Endometrial microvascular endothelial cells (primary cell): Measurements from ENCODE around the gene GRSF1. TPM values are rescaled to one million over a fixed set of nuclear protein-coding genes. Genes with fewer than 3 reads are reported as not detected.
"Not testable (repeated sequence)": the region's sequence is repeated elsewhere in the genome, so short reads cannot be mapped to it uniquely, and the experiment has no call there.

ENCODE experiments used
- in situ Hi-C: cut with HindIII; loops from 2 replicates; pipeline ENCODE4 v1.10.0; 2017; ENCODE audit warnings: low sequenced_read_pairs, low pct_unique_long_range_greater_than_20kb; ENCODE audit errors: inconsistent ontology term
- total RNA-seq: library from RNA; depleted of rRNA; stranded (reverse); fragments of >200 nt; gene quantifications from one replicate; pipeline ENCODE4 v1.2.3, GENCODE V29; 2015; ENCODE audit errors: inconsistent ontology term

GRSF1 gene, protein sequence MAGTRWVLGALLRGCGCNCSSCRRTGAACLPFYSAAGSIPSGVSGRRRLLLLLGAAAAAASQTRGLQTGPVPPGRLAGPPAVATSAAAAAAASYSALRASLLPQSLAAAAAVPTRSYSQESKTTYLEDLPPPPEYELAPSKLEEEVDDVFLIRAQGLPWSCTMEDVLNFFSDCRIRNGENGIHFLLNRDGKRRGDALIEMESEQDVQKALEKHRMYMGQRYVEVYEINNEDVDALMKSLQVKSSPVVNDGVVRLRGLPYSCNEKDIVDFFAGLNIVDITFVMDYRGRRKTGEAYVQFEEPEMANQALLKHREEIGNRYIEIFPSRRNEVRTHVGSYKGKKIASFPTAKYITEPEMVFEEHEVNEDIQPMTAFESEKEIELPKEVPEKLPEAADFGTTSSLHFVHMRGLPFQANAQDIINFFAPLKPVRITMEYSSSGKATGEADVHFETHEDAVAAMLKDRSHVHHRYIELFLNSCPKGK
- 67.6 TPM for total RNA-seq

DNA sequence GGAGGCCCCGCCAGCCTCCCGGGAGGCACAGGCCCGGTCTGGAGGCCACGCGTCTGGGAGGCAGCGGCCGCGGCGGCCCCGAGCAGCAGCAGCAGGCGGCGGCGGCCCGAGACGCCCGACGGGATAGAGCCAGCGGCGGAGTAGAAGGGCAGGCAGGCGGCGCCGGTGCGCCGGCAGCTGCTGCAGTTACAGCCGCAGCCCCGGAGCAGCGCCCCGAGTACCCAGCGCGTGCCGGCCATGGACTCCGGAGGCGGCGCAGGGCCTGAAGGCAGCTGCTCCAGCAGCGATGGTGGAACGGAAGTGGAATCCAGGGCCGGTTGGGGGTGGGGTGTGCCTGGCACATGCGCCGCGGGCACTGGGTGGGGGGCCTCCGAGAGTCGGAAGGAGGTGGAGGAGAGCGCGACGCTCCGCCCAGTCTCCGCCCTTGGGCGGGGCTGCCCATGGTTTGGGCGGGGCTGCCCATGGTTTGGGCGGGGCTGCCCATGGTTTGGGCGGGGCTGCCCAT, at the start of gene GRSF1:
GRSF1 (minus strand) TSS at position 302 of the 505 bp plus-strand sequence; CDS start at position 239, 63 bp downstream.
- in situ Hi-C loops, result no loop called here

DNA sequence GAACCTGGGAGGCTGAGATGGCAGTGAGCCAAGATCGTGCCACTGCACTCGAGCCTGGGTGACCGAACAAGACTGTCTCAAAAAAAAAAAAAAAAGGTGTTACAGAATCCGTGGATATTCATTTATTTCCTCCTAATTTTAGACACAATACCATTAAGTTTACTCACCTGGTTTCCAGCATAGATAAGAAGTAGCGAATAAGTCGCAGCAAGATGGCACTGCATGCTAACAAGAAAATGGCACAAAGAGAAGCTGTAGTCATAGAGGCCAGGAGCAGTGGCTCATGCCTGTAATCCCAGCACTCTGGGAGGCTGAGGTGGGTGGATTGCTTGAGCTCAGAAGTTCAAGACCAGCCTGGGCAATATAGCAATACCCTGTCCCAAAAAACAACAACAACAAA, 45.5 kb upstream of the GRSF1 start:
- in situ Hi-C loops, result no loop called here

DNA sequence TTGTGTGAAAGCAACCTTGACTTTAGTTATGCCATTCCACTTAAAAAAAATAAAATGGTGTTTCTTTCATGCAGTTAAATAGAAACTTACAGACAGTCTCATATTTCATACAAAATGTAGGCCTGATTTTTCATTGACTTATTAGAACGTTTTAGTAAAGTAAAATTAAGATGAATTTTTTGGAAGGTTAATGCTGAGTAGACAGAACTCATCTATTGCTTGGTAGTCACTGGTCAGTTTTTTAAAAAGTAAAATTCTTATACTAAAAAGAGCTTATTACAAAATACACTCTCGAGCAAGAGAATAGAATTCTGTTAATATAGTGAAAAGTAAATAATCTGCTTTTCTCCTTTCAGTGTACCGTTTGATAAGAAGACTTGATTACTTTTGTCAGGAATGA, 41.0 kb upstream of the GRSF1 start:
- in situ Hi-C loops, result no loop called here

DNA sequence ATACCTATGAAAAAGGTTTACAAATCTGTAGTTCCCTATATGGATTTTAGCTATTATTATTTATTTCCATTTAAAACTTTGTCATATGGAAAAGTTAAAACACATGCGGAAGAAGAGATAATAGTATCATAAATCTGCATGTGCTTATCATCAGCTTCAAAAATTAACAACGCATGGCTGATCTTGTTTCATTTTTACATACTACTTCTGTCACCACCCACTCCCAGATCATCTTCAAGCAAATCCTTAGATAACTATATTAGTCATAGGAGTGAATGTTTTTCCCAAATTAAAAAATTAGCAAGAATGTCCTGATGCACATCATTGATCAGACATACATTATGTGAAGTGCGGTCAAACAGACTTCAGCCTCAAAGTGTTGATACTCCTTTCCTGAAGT, 37.9 kb upstream of the GRSF1 start:
- in situ Hi-C loops, result no loop called here

DNA sequence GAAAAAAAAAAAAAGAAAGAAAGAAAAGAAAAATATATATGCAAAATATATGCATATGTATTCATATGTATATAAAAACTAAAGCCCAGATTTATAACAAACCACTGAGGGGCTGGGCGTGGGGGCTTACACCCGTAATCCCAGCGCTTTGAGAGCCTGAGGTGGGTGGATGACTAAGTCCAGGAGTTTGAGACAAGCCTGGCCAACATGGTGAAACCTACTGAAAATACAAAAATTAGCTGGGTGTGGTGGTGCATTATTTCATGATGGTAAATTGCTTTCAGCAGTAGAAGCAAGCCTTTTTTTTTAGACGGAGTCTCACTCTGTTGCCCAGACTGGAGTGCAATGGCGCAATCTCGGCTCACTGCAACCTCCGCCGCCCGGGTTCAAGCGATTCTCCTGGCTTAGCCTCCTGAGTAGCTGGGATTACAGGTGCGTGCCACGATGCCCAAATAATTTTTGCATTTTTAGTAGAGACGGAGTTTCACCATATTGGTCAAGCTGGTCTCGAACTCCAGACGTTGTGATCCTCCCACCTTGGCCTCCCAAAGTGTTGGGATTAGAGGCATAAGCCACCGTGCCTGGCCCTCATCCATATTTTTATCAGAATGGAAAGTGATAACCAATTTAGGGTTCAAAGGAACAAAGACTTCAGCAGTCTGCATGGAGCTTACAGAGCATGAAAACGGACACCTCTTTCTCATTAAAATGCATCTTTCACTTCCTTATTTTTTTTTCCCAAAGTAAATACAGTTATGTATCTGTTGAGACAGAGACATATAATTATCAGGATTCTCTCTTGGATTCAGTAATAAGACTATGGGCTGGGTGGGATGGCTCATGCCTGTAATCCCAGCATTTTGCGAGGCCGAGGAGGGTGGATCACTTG, 34.8 kb upstream of the GRSF1 start:
- in situ Hi-C loops, result no loop called here

DNA sequence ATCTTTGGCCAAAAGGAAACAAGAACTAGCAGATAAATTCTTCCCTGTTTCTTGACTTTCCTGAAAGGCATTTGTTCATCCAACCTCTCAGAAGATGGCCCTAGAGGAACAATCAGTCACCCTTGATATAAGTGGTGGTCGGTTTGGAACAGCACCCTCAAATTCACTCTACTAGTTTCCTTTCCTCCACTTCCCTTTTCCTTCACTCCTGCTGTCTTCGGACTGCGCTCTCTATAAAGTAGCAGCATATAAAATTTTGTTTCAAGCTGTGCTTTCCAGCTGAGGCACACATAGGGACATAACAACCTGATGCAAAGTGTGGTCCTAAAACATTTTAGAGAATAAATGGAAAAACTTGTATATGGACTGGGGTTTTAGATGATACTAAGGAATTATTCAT, 33.5 kb upstream of the GRSF1 start:
- in situ Hi-C loops, result no loop called here

DNA sequence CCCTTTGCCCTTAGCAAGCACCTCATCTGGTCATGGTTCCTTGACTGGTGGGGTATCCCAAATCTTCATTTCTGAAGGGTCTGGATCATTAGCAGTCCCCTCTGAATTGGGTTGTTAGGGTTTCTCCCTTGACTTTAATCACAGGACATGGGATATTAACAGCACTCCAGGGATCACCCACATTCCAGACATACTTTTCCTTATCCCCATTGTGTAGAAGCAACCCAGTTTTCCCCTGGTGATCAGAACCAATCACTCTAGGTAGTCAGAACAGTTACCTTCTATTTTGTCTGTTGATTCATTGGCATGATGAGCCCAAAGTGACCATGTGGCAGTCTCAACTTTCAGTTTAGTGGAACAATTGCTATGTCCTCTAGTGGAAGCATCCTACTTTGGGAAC, 29.1 kb upstream of the GRSF1 start:
- in situ Hi-C loops, result no loop called here

DNA sequence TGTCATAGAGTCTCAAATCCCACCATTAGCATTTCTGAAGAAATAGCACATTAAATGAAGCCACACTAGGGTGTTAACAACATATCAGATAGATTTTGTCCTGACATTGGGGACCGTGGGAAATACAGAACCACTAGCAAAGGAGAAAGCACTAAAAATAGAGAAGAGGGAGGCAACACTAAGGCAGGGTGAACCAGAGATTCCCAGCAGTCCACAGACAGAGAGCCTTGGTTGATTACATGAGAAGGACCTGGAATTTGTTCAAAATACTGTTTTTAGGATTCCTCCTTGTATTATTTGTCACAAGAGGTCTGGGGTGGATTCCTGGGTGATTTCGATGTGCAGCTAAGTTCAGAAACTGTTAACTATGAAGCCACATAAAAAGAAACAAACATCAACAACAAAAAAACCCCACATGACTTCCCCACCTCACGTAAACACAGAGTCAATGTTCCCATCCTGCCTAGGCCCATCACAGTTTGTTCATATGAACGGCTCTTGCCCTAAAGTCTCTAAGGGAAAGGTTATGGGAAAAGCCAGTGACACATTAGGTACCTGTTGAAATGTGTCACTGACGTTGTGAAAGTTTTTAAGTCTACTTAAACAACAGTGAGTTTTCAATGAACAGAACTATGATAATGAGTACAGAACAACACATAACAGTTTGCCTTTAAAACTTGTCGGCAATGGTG, 23.6 kb upstream of the GRSF1 start:
- in situ Hi-C loops, result no loop called here

DNA sequence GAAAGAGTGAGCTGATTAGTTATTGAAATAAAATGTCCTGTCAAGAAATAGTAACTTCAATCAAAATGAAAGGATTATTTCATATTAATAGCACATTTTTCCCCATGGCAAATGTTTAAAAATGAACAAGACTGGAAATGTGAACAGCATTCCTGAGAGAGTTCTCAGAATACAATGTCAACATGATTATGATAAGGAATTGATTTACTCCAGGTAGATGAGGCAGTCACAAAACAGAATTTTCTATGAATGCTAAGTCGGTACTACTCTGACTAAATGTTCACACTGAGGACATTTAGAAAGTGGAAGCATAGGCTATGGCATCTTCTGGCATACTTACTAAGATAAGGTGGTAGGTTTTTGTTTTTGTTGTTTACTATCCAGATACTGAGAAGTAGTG, 19.4 kb upstream of the GRSF1 start:
- in situ Hi-C loops, result no loop called here

DNA sequence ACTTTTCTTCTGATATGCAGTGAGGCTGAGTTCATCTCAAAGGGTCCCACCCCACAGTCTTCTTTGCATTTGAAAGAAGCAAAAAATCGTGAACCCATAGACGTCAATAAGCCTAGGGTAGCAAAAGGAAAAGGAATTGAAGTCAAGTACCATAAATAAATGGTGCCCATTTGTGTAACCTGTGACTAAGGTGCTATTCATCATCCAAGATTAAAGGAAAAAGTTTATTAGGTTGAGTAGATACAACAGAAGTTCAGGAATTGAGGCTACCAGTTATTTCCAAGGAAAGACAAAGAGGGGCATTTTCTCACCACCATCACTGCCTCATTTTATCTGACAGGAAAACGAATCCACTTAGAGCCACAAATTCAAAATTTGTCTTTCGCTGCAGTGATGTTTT, 18.8 kb upstream of the GRSF1 start:
- in situ Hi-C loops, result no loop called here

DNA sequence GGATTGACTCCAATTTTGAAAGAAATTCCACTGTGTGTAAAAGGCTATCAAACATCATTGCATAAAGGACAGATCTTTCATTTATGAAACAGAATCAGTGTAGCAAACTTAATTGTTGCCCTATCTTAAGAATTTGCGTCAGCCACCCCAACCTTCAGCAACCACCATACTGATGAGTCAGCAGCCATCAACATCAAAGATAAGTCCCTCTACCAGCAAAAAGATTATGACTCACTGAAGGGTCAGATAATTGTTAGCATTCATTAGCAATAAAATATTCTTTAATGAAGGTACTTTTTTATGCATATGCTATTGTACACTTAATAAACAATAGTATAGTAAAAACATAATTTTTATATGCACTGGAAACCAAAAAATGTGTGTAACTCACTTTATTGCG, 15.8 kb upstream of the GRSF1 start:
- in situ Hi-C loops, result no loop called here

DNA sequence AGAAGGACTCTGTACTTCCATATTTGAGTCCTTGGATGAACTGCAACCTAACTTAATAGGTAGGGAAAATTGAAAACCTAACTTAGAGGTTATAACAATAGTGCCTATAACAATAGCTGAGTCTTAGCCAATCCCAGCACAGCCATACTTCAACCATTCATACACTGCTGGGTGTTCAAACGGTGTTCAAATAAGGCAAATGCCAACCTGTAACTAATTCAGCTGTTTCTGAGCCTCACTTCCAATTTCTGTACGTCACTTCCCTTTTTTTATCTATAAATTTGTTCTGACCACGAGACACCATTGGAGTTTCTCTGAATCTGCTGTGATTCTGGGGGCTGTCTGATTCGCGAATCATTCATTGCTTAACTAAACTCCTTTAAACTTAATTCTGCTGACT, 9.6 kb upstream of the GRSF1 start:
- in situ Hi-C loops, result no loop called here

DNA sequence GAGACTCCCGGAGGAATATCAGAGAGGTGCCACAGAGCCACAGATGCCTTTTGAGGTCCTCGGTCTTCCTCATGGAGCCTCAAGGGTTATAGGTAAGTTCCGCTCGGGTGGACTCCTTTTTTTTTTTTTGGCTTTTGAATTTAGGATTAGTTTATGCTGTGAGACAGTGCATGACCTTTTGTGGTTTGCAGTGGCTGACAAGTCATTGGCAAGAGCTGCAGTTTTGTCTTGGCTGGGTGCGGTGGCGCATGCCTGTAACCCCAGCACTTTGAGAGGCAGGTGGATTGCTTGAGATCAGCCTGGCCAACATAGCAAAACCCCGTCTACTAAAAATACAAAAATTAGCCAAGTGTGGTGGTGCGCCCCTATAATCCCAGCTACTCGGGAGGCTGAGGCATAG, 4.5 kb upstream of the GRSF1 start:
- in situ Hi-C loops, result no loop called here

DNA sequence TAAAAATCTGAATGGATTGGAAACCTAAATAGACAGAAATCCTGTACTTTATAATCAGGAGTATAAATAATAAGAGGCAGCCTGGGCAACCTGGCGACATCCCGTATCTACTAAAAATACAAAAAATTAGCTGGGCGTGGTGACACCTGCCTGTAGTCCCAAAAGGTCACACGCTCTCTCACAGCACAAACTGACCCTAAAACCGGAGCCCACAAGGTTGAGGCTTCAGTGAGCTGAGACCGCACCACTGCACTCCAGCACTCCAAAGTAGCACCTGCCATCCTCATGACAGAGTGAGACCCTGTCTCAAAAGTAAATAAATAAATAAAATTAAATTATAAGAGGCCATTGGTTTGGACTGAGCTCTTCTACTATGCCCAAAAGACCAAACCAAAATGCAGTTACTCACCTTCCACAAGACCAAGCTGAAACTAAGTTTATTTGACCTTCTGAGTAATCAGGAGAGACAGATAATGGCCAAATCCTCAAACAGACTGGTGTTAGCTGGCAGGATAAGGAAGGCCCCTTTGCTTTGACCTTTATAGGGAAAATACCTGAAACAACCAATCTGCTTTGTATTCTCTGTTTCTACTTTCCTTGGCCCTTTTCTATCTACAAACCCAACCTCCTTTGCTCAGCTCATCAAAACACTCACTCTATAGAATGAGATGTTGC, 3.2 kb upstream of the GRSF1 start:
- in situ Hi-C loops, result no loop called here

DNA sequence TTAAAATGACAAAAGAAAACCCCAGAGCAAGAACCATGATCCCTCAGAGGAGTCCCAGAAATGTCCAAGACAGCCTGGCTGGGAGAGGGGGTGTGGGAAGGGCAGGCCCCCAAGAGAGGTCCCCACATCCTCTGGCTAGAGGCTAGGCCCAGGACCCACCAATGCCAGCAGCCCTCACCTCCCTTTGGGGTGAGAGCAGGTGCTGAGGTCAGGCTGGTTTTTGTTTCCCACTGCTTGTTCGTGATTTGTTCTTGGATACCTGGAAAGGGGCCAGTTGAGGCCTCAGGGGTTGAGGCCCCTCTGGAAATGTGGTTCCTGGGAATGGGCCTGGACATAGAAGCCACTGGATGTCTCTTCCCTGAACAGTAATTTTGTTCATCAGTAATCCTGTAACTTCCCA, 2.3 kb upstream of the GRSF1 start:
- in situ Hi-C loops, result no loop called here

DNA sequence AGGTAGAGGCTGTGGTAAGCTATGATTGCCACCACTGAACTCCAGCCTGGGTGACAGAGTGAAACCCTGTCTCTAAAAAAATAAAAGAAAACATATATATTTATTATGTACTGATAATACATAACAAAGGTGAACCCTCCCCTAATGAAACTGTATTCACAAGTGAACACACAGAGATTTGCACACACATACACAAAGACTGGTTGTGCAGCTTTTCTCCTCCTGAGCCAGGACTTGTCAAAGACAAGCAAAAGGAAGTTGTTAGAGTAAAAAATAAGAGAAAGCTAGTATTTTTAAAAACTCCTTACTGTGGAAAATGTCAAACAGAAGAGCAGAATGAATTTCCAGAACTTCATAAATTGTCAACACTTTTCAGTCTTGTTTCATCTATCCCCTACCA, 1.5 kb upstream of the GRSF1 start:
- in situ Hi-C loops, result no loop called here

DNA sequence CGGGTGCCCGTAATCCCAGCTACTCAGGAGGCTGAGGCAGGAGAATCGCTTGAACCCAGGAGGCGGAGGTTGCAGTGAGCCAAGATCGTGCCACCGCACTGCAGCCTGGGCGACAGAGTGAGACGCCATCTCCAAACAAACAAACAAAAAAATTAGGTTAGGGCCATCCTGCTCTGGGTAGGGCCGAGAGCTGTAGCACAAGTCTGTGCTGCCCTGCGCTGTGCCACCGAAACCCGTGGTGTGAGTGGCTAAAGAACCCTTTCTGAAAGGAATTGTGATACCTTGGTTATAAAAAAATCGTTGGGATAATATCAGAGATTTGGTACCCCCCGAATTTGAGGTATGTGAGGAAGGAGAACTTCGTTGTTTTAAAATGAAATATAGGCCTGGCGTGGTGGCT, 941 bp upstream of the GRSF1 start:
- in situ Hi-C loops, result not testable (repeated sequence)

DNA sequence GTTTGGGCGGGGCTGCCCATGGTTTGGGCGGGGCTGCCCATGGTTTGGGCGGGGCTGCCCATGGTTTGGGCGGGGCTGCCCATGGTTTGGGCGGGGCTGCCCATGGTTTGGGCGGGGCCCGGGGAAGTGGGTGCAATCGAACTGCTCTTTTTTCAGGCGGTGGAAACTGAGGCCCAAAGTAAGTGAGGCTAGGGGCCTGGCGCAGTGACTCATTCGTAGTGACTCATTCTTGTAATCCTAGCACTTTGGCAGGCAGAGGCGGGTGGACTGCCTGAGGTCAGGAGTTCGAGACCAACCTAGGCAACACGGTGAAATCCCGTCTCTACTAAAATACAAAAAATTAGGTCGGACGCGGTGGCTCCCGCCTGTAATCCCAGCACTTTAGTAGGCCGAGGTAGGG, 447 bp upstream of the GRSF1 start:
- in situ Hi-C loops, result not testable (repeated sequence)
